GM23338 (cell line): ENCODE data around the gene MEOX1.

Experiments used
- EZH2 ChIP-seq: fragments of 200-600 bp; sonication (generic); IDR thresholded peaks from one replicate; pipeline ENCODE4 v1.8.0; 2017; ENCODE audit warnings: antibody characterized with exemption, mild to moderate bottlenecking, low read depth; ENCODE audit not compliant: unreplicated experiment
- POLR2AphosphoS5 ChIP-seq: IDR thresholded peaks from 2 replicates; pipeline ENCODE4 v1.6.1; 2016; ENCODE audit warnings: antibody characterized with exemption, low read depth
- TF ChIP-seq, protein P1 (sequence below), 2 experiments: fragments of 200-600 bp in 1 of 2; sonication (generic) in 1 of 2; conservative IDR thresholded peaks; 2 replicates each; pipeline versions ENCODE4 v1.5.1 to v1.6.1; 2016 to 2017; ENCODE audit warnings: antibody characterized with exemption in 2 of 2, low read depth in 2 of 2, mild to moderate bottlenecking in 2 of 2, moderate library complexity in 1 of 2
- TF ChIP-seq, protein P2 (sequence below): IDR thresholded peaks from one replicate; pipeline ENCODE4 v1.6.1; 2018; ENCODE audit warnings: antibody characterized with exemption; ENCODE audit not compliant: unreplicated experiment

DNA sequence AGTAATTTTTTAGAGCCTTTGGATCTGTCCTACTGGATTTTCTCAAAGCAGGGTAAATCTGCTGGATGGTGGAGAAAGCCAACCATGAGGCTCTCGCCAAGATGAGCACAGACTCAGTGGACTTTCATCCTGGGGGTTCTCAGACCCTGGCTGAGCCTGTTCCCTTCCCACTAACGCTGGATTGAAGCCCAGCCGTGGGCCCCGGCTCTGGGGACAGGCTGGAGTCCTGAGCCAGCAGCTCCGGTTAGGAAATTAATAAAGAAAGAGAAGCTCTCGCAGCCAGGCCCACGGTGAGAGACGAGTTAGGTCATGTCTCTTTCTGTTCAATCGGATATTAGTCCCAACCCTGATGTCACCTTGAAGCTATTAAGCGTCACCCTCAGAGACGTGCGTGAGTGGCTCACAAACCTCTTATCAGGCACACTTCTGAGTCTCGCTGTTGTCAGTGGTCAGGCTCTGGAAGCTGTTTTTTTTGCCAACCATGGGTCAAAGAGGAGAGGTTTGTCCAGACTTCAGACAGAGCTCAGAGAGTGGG lies 27.1 kb downstream of the MEOX1 start:
- TF ChIP-seq, protein P1, sequence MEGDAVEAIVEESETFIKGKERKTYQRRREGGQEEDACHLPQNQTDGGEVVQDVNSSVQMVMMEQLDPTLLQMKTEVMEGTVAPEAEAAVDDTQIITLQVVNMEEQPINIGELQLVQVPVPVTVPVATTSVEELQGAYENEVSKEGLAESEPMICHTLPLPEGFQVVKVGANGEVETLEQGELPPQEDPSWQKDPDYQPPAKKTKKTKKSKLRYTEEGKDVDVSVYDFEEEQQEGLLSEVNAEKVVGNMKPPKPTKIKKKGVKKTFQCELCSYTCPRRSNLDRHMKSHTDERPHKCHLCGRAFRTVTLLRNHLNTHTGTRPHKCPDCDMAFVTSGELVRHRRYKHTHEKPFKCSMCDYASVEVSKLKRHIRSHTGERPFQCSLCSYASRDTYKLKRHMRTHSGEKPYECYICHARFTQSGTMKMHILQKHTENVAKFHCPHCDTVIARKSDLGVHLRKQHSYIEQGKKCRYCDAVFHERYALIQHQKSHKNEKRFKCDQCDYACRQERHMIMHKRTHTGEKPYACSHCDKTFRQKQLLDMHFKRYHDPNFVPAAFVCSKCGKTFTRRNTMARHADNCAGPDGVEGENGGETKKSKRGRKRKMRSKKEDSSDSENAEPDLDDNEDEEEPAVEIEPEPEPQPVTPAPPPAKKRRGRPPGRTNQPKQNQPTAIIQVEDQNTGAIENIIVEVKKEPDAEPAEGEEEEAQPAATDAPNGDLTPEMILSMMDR (conservative IDR thresholded peaks at IDR 0.05; ENCODE audit: low read depth in 2 of 2): no peak
- TF ChIP-seq, protein P2, sequence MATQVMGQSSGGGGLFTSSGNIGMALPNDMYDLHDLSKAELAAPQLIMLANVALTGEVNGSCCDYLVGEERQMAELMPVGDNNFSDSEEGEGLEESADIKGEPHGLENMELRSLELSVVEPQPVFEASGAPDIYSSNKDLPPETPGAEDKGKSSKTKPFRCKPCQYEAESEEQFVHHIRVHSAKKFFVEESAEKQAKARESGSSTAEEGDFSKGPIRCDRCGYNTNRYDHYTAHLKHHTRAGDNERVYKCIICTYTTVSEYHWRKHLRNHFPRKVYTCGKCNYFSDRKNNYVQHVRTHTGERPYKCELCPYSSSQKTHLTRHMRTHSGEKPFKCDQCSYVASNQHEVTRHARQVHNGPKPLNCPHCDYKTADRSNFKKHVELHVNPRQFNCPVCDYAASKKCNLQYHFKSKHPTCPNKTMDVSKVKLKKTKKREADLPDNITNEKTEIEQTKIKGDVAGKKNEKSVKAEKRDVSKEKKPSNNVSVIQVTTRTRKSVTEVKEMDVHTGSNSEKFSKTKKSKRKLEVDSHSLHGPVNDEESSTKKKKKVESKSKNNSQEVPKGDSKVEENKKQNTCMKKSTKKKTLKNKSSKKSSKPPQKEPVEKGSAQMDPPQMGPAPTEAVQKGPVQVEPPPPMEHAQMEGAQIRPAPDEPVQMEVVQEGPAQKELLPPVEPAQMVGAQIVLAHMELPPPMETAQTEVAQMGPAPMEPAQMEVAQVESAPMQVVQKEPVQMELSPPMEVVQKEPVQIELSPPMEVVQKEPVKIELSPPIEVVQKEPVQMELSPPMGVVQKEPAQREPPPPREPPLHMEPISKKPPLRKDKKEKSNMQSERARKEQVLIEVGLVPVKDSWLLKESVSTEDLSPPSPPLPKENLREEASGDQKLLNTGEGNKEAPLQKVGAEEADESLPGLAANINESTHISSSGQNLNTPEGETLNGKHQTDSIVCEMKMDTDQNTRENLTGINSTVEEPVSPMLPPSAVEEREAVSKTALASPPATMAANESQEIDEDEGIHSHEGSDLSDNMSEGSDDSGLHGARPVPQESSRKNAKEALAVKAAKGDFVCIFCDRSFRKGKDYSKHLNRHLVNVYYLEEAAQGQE: no peak
- TF ChIP-seq POLR2AphosphoS5: no peak
- TF ChIP-seq EZH2: no peak
